ENCODE results near the gene SSC5D. TPM values are rescaled to one million over a fixed set of nuclear protein-coding genes. Genes with fewer than 3 reads are reported as not detected.

SSC5D gene
- total RNA-seq, 1 experiment from 2014 or later = 1.5 TPM

GRCh38 chr19:55461259-55461973, 26.8 kb upstream of the SSC5D start, which contains the start of gene ISOC2:
TSS of gene ISOC2 (minus strand) at chr19:55461642. CDS start at chr19:55456486, 5,156 bp downstream.
- ATAC-seq (peak; percentile 93), DNase-seq (ENCODE audit: low read depth, low spot score) (peak; percentile 99)
- peaks cover 9 to 28% of the 10 kb centered on the region in 2 experiments for H3K4me1 ChIP-seq (ENCODE audit: control insufficient read depth in 1 of 2, insufficient read depth in 2 of 2, low read length in 2 of 2)
- H3K9ac ChIP-seq (ENCODE audit: low read length) = peak within 1 kb of the TSS; percentile 96
- no peak within 1 kb of the TSS for H2AFZ ChIP-seq (ENCODE audit: low read depth, low read length, poor library complexity, severe bottlenecking)
- ChIA-PET CTCF (interaction anchor here (0.6 to 1.5 kb wide), 6 partner anchors 8 to 315 kb away, joined by 3 to 7 read pairs (median 4); partner anchors contain the start of gene ZNF865), POLR2A (interaction anchor here (0.6 to 1.0 kb wide), 6 partner anchors 10 to 54 kb away, joined by 3 to 12 read pairs (median 5); partner anchors contain the start of genes UBE2S and ZNF628), RAD21 (ENCODE audit: low non-redundant PET in 1 of 2, low total read pairs in 2 of 2, uncharacterized antibody in 2 of 2, unreplicated experiment in 2 of 2) (interaction anchor here in 1 of 2 experiments (0.9 kb wide), 1 partner anchor 42 kb away, joined by 4 read pairs; no protein-coding TSS in a partner anchor)
- peak within 1 kb of the TSS; percentile 98 to 99 for H3K4me3 ChIP-seq (replicated peaks in 1 of 2; ENCODE audit: low read depth in 1 of 2, low read length in 2 of 2)
- H3K27ac ChIP-seq (ENCODE audit: low read depth, low read length) = peak within 1 kb of the TSS; percentile 87
- intact Hi-C loops (cut with micrococcal nuclease) = no loop called here
- H3K9me2 ChIP-seq (ENCODE audit: insufficient read depth) = no peaks in the 10 kb centered on the region
- H3K27me3 ChIP-seq (ENCODE audit: insufficient read depth, low read length) = no peaks in the 10 kb centered on the region
- no peaks in the 10 kb centered on the region for H4K20me1 ChIP-seq (ENCODE audit: insufficient read depth)
- H3K79me2 ChIP-seq (ENCODE audit: insufficient read depth, low read length) = peaks cover 12% of the 10 kb centered on the region; the same call in 1 of the 2 replicates
- H3K4me2 ChIP-seq (ENCODE audit: low read length) = peak within 1 kb of the TSS; percentile 98
- BruUV-seq (replicated peaks) = no TSS peak
- no peaks in the 10 kb centered on the region for H3K36me3 ChIP-seq (ENCODE audit: control insufficient read depth in 1 of 2, insufficient read depth in 2 of 2, low read length in 2 of 2)
- no peaks in the 10 kb centered on the region for H3K9me3 ChIP-seq (ENCODE audit: control insufficient read depth in 1 of 2, insufficient read depth in 1 of 2, low read depth in 1 of 2, low read length in 2 of 2)
- TF ChIP-seq SRF (IDR thresholded peaks at IDR 0.05; ENCODE audit: low read depth) (no peak), POLR2A (IDR thresholded peaks at IDR 0.05; ENCODE audit: borderline replicate concordance, extremely low read depth, insufficient read depth, insufficient read length) (no peak), ZNF274 (IDR thresholded peaks at IDR 0.05; ENCODE audit: low read depth, low read length) (no peak), EZH2 (IDR thresholded peaks at IDR 0.05) (no peak), RAD21 (IDR thresholded peaks at IDR 0.05; ENCODE audit: low read depth) (no peak), ATF3 (IDR thresholded peaks at IDR 0.05) (no peak), SP1 (IDR thresholded peaks at IDR 0.05; ENCODE audit: low read depth) (peak; percentile 99), CEBPB (IDR thresholded peaks at IDR 0.05; ENCODE audit: low read depth) (no peak), CTCF (IDR thresholded peaks at IDR 0.05 in 2 of 3, conservative IDR thresholded peaks at IDR 0.05 in 1 of 3; ENCODE audit: borderline replicate concordance in 1 of 3, insufficient read depth in 1 of 3, low read depth in 2 of 3, low read length in 2 of 3) (no peak), SIN3A (IDR thresholded peaks at IDR 0.05; ENCODE audit: low read depth) (no peak), ZFX (IDR thresholded peaks at IDR 0.05) (no peak), JUND (IDR thresholded peaks at IDR 0.05) (no peak), ZBTB33 (IDR thresholded peaks at IDR 0.05; ENCODE audit: extremely low read depth, insufficient replicate concordance, low read length) (no peak), TCF7L2 (IDR thresholded peaks at IDR 0.05; ENCODE audit: borderline replicate concordance, extremely low read depth, insufficient read depth, insufficient read length) (no peak), FOSL1 (IDR thresholded peaks at IDR 0.05; ENCODE audit: low read depth) (no peak), POLR2AphosphoS5 (IDR thresholded peaks at IDR 0.05; ENCODE audit: low read depth, low read length) (no peak; the same call in 1 of the 2 replicates), EGR1 (IDR thresholded peaks at IDR 0.05; ENCODE audit: low read depth) (peak; percentile 78), YY1 (IDR thresholded peaks at IDR 0.05; ENCODE audit: extremely low read depth, insufficient replicate concordance, low read depth, low read length) (no peak), CBX3 (IDR thresholded peaks at IDR 0.05; ENCODE audit: low read depth) (no peak), REST (IDR thresholded peaks at IDR 0.05; ENCODE audit: low read depth) (no peak)
